Ishikawa (cell line): Measurements from ENCODE around the gene SPAG6.

Source experiments
- CEBPB ChIP-seq: IDR thresholded peaks from 2 replicates; pipeline ENCODE4 v1.6.1; 2012
- CREB1 ChIP-seq: IDR thresholded peaks from 2 replicates; pipeline ENCODE4 v1.6.1; 2012; ENCODE audit warnings: low read depth
- EGR1 ChIP-seq: IDR thresholded peaks from 2 replicates; pipeline ENCODE4 v1.6.1; 2012
- EP300 ChIP-seq: IDR thresholded peaks from 2 replicates; pipeline ENCODE4 v1.6.1; 2012; ENCODE audit warnings: borderline replicate concordance
- FOXM1 ChIP-seq: IDR thresholded peaks from 2 replicates; pipeline ENCODE4 v1.6.1; 2012; ENCODE audit warnings: low read depth, borderline replicate concordance
- MAX ChIP-seq: IDR thresholded peaks from 2 replicates; pipeline ENCODE4 v1.6.1; 2012
- NFIC ChIP-seq: IDR thresholded peaks from 2 replicates; pipeline ENCODE4 v1.6.1; 2012
- RAD21 ChIP-seq: IDR thresholded peaks from 2 replicates; pipeline ENCODE4 v1.6.1; 2012; ENCODE audit warnings: low read depth
- REST ChIP-seq: IDR thresholded peaks from 2 replicates; pipeline ENCODE4 v1.6.1; 2012; ENCODE audit warnings: low read depth, mild to moderate bottlenecking
- TAF1 ChIP-seq: IDR thresholded peaks from 2 replicates; pipeline ENCODE4 v1.6.1; 2012; ENCODE audit warnings: low read depth, mild to moderate bottlenecking
- TCF12 ChIP-seq: IDR thresholded peaks from 2 replicates; pipeline ENCODE4 v1.6.1; 2012; ENCODE audit warnings: low read depth
- TEAD4 ChIP-seq: IDR thresholded peaks from 2 replicates; pipeline ENCODE4 v1.6.1; 2012
- USF1 ChIP-seq: IDR thresholded peaks from 2 replicates; pipeline ENCODE4 v1.6.1; 2012
- YY1 ChIP-seq: IDR thresholded peaks from 2 replicates; pipeline ENCODE4 v1.6.1; 2012; ENCODE audit warnings: low read depth
- ZBTB7A ChIP-seq: IDR thresholded peaks from 2 replicates; pipeline ENCODE4 v1.6.1; 2012; ENCODE audit warnings: low read depth

The SPAG6 gene

GRCh38 chr10:22433875-22434274 lies 88.6 kb downstream of the SPAG6 start:
- TF ChIP-seq TEAD4: peak; percentile 87
- no peak for TF ChIP-seq TAF1

GRCh38 chr10:22434521-22434920 lies 89.2 kb downstream of the SPAG6 start:
- TF ChIP-seq CEBPB: no peak
- TF ChIP-seq EGR1: no peak
- no peak for TF ChIP-seq FOXM1
- TF ChIP-seq ZBTB7A: no peak
- no peak for TF ChIP-seq CREB1
- no peak for TF ChIP-seq NFIC
- no peak for TF ChIP-seq YY1
- TF ChIP-seq USF1: no peak
- TF ChIP-seq EP300: no peak
- TF ChIP-seq TCF12: no peak
- TF ChIP-seq RAD21: no peak

- TF ChIP-seq ZBTB7A (no peak), NFIC (no peak), TCF12 (no peak), REST (no peak), YY1 (no peak), EP300 (no peak), FOXM1 (no peak), RAD21 (no peak), CEBPB (no peak), TAF1 (no peak), CREB1 (no peak), USF1 (no peak)
These were observed 90.4 kb downstream of the SPAG6 start for GRCh38 chr10:22435650-22436049.

- TF ChIP-seq TEAD4 (no peak), EGR1 (no peak), RAD21 (no peak), NFIC (no peak), EP300 (no peak), REST (no peak), FOXM1 (no peak), MAX (no peak), CREB1 (no peak)
These were observed 91.2 kb downstream of the SPAG6 start for GRCh38 chr10:22436526-22436892.

GRCh38 chr10:22436893-22437619 lies 91.8 kb downstream of the SPAG6 start:
- no peak for TF ChIP-seq USF1
- no peak for TF ChIP-seq NFIC
- no peak for TF ChIP-seq REST
- no peak for TF ChIP-seq EP300
- no peak for TF ChIP-seq TEAD4
- no peak for TF ChIP-seq MAX
- no peak for TF ChIP-seq TAF1
- no peak for TF ChIP-seq RAD21
- no peak for TF ChIP-seq FOXM1
- TF ChIP-seq TCF12: no peak
